T-helper 17 cell (primary cell): Measurements from ENCODE around the gene WWOX. TPM values are rescaled to one million over a fixed set of nuclear protein-coding genes. Genes with fewer than 3 reads are reported as not detected.

Experiments
- ATAC-seq: fragments of 150-1000 bp; cut with Tn5 transposase; 2 replicates; pipeline ENCODE4 v1.10.0; 2021; ENCODE audit warnings: mild to moderate bottlenecking, moderate library complexity
- DNase-seq, 3 donors: peaks; one replicate each; pipeline versions ENCODE4 v3.0.0 to v3.0.0-alpha.2; 2020 to 2021
- H3K9me3 ChIP-seq: one replicate; pipeline ENCODE4 v1.7.0; 2013; ENCODE audit warnings: low read length, mild to moderate bottlenecking; ENCODE audit not compliant: control insufficient read depth, poor library complexity, severe bottlenecking
- H3K27ac Mint-ChIP-seq: one replicate; pipeline ENCODE4 v1.8.0; 2022; ENCODE audit warnings: mild to moderate bottlenecking, moderate library complexity, mixed read lengths
- H3K27me3 Mint-ChIP-seq: one replicate; pipeline ENCODE4 v1.8.0; 2022; ENCODE audit warnings: mixed read lengths
- H3K36me3 Mint-ChIP-seq: one replicate; pipeline ENCODE4 v1.8.0; 2022; ENCODE audit warnings: low read depth, mixed read lengths
- H3K4me1 Mint-ChIP-seq: one replicate; pipeline ENCODE4 v1.8.0; 2022; ENCODE audit warnings: mild to moderate bottlenecking, mixed read lengths
- H3K4me3 Mint-ChIP-seq: one replicate; pipeline ENCODE4 v1.8.0; 2022; ENCODE audit warnings: mild to moderate bottlenecking, moderate library complexity, mixed read lengths
- total RNA-seq, 4 donors: library from RNA in 2 of 4; stranded (reverse) in 2 of 4; gene quantifications; one replicate each; pipeline ENCODE4 v1.2.3 and lab custom pipeline; 2022 to 2026

The WWOX gene
- total RNA-seq, 2 donors from 2014 or later = 26.8 to 29.7 TPM

GRCh38 chr16:79159261-79160049, 1060.0 kb downstream of the WWOX start:
- no peak for DNase-seq
- peaks cover 27% of the 10 kb centered on the region for H3K4me1 Mint-ChIP-seq

GRCh38 chr16:79162977-79163376, 1063.5 kb downstream of the WWOX start:
- DNase-seq (no peak), ATAC-seq (no peak)
- peak overlapping the region; percentile 79 for H3K4me3 Mint-ChIP-seq
- H3K27me3 Mint-ChIP-seq = no peaks in the 10 kb centered on the region
- H3K27ac Mint-ChIP-seq = peak overlapping the region; percentile 19
- H3K9me3 ChIP-seq = no peaks in the 10 kb centered on the region
- peaks cover 3% of the 10 kb centered on the region for H3K36me3 Mint-ChIP-seq
- peaks cover 18% of the 10 kb centered on the region for H3K4me1 Mint-ChIP-seq

More at GRCh38 chr16:79159261-79160049, 1060.0 kb downstream of the WWOX start:
- Mint-ChIP-seq H3K36me3 (peaks cover 3% of the 10 kb centered on the region), H3K27ac (no peak overlapping the region), H3K4me3 (no peak overlapping the region), H3K27me3 (no peaks in the 10 kb centered on the region)
- no peak for ATAC-seq
- no peaks in the 10 kb centered on the region for H3K9me3 ChIP-seq

- Mint-ChIP-seq H3K27me3 (no peaks in the 10 kb centered on the region), H3K36me3 (peaks cover 3% of the 10 kb centered on the region), H3K4me3 (peak overlapping the region; percentile 79), H3K4me1 (peaks cover 17% of the 10 kb centered on the region), H3K27ac (peak overlapping the region; percentile 19)
- ATAC-seq = no peak
- DNase-seq = no peak
- H3K9me3 ChIP-seq = no peaks in the 10 kb centered on the region
These were observed 1064.4 kb downstream of the WWOX start for GRCh38 chr16:79163691-79164387.

- ATAC-seq = no peak
- Mint-ChIP-seq H3K4me3 (no peak overlapping the region), H3K27ac (peak overlapping the region; percentile 19)
These were observed 1065.0 kb downstream of the WWOX start for GRCh38 chr16:79164388-79164995.

GRCh38 chr16:79165079-79165478, 1065.6 kb downstream of the WWOX start:
- Mint-ChIP-seq H3K4me3 (no peak overlapping the region), H3K27ac (no peak overlapping the region), H3K27me3 (no peaks in the 10 kb centered on the region), H3K4me1 (peaks cover 17% of the 10 kb centered on the region), H3K36me3 (peaks cover 3% of the 10 kb centered on the region)
- DNase-seq = no peak
- H3K9me3 ChIP-seq = no peaks in the 10 kb centered on the region
- ATAC-seq = no peak

More at GRCh38 chr16:79164388-79164995, 1065.0 kb downstream of the WWOX start:
- peaks cover 3% of the 10 kb centered on the region for H3K36me3 Mint-ChIP-seq
- H3K27me3 Mint-ChIP-seq = no peaks in the 10 kb centered on the region
- no peak for DNase-seq
- no peaks in the 10 kb centered on the region for H3K9me3 ChIP-seq
- peaks cover 17% of the 10 kb centered on the region for H3K4me1 Mint-ChIP-seq

- ATAC-seq = no peak
- H3K4me1 Mint-ChIP-seq = peaks cover 17% of the 10 kb centered on the region
- no peak overlapping the region for H3K4me3 Mint-ChIP-seq
- no peak overlapping the region for H3K27ac Mint-ChIP-seq
- H3K27me3 Mint-ChIP-seq = no peaks in the 10 kb centered on the region
- no peak for DNase-seq
- H3K9me3 ChIP-seq = no peaks in the 10 kb centered on the region
- H3K36me3 Mint-ChIP-seq = peaks cover 3% of the 10 kb centered on the region
These were observed 1066.1 kb downstream of the WWOX start for GRCh38 chr16:79165506-79165905.

GRCh38 chr16:79167893-79168292, 1068.4 kb downstream of the WWOX start:
- Mint-ChIP-seq H3K27ac (no peak overlapping the region), H3K4me3 (no peak overlapping the region)

GRCh38 chr16:79168321-79168720, 1068.9 kb downstream of the WWOX start:
- no peaks in the 10 kb centered on the region for H3K27me3 Mint-ChIP-seq
- no peaks in the 10 kb centered on the region for H3K36me3 Mint-ChIP-seq
- no peaks in the 10 kb centered on the region for H3K9me3 ChIP-seq
- no peak overlapping the region for H3K27ac Mint-ChIP-seq
- ATAC-seq (no peak), DNase-seq (no peak)
- H3K4me1 Mint-ChIP-seq = peaks cover 8% of the 10 kb centered on the region
- no peak overlapping the region for H3K4me3 Mint-ChIP-seq

More at GRCh38 chr16:79167893-79168292, 1068.4 kb downstream of the WWOX start:
- peaks cover 12% of the 10 kb centered on the region for H3K4me1 Mint-ChIP-seq
- H3K9me3 ChIP-seq = no peaks in the 10 kb centered on the region
- no peaks in the 10 kb centered on the region for H3K27me3 Mint-ChIP-seq
- ATAC-seq (no peak), DNase-seq (no peak)
- peaks cover 2% of the 10 kb centered on the region for H3K36me3 Mint-ChIP-seq

- peaks cover 4% of the 10 kb centered on the region for H3K4me1 Mint-ChIP-seq
- no peaks in the 10 kb centered on the region for H3K27me3 Mint-ChIP-seq
- no peak overlapping the region for H3K27ac Mint-ChIP-seq
- ATAC-seq (no peak), DNase-seq (no peak)
- H3K4me3 Mint-ChIP-seq = no peak overlapping the region
- no peaks in the 10 kb centered on the region for H3K9me3 ChIP-seq
- no peaks in the 10 kb centered on the region for H3K36me3 Mint-ChIP-seq
These were observed 1069.8 kb downstream of the WWOX start for GRCh38 chr16:79169239-79169638.

GRCh38 chr16:79170555-79171246, 1071.2 kb downstream of the WWOX start:
- no peaks in the 10 kb centered on the region for H3K9me3 ChIP-seq
- ATAC-seq (no peak), DNase-seq (no peak)
- no peak overlapping the region for H3K4me3 Mint-ChIP-seq
- H3K27me3 Mint-ChIP-seq = no peaks in the 10 kb centered on the region
- H3K36me3 Mint-ChIP-seq = no peaks in the 10 kb centered on the region
- peaks cover 2% of the 10 kb centered on the region for H3K4me1 Mint-ChIP-seq
- H3K27ac Mint-ChIP-seq = no peak overlapping the region

GRCh38 chr16:79171504-79171903, 1072.0 kb downstream of the WWOX start:
- ATAC-seq (no peak), DNase-seq (no peak)
- H3K27me3 Mint-ChIP-seq = no peaks in the 10 kb centered on the region
- H3K4me1 Mint-ChIP-seq = no peaks in the 10 kb centered on the region
- H3K27ac Mint-ChIP-seq = no peak overlapping the region
- H3K36me3 Mint-ChIP-seq = no peaks in the 10 kb centered on the region
- H3K9me3 ChIP-seq = no peaks in the 10 kb centered on the region
- H3K4me3 Mint-ChIP-seq = no peak overlapping the region

- Mint-ChIP-seq H3K27me3 (no peaks in the 10 kb centered on the region), H3K27ac (no peak overlapping the region), H3K4me3 (no peak overlapping the region), H3K4me1 (no peaks in the 10 kb centered on the region), H3K36me3 (peaks cover under 1% of the 10 kb centered on the region)
- ATAC-seq (no peak), DNase-seq (no peak)
- H3K9me3 ChIP-seq = no peaks in the 10 kb centered on the region
These were observed 1072.7 kb downstream of the WWOX start for GRCh38 chr16:79171931-79172705.
